SK-N-SH (cell line): ENCODE data around the gene CCDC50. TPM values are rescaled to one million over a fixed set of nuclear protein-coding genes. Genes with fewer than 3 reads are reported as not detected.

ENCODE experiments used
- CTCF ChIA-PET: fragments of 300-600, 350-600 bp; formaldehyde crosslinking; extraction: SDS; loops from one replicate; lab custom pipeline; 2021; lab: Yijun Ruan, JAX
- POLR2A ChIA-PET: fragments of 350-600 bp; sonication (Branson Sonifier 250); formaldehyde crosslinking; extraction: SDS; loops from one replicate; lab custom pipeline; 2020; ENCODE audit warnings: antibody characterized with exemption, inconsistent platforms; lab: Yijun Ruan, JAX
- DNase-seq: peaks from one replicate; pipeline ENCODE4 v3.0.0; 2012
- H2AFZ ChIP-seq: fragments of 200-600 bp; sonication (generic); 2 replicates; pipeline ENCODE4 v1.8.1; 2016; ENCODE audit warnings: antibody characterized with exemption, mild to moderate bottlenecking, low read depth
- H3F3A ChIP-seq: fragments of 200-600 bp; sonication (generic); replicated peaks from 2 replicates; pipeline ENCODE3; 2016; ENCODE audit warnings: antibody characterized with exemption, mild to moderate bottlenecking; ENCODE audit not compliant: insufficient read depth
- H3K27ac ChIP-seq, 2 experiments: fragments of 200-500 bp in 1 of 2; fragments of 200-600 bp in 1 of 2; sonication (Bioruptor generic) in 1 of 2; sonication (generic), shearing (Covaris generic) in 1 of 2; 2 replicates each; pipeline versions ENCODE4 v1.5.1 to v1.6.1; 2014 to 2016; ENCODE audit warnings: low read depth in 2 of 2, inconsistent platforms in 1 of 2, low read length in 1 of 2, mild to moderate bottlenecking in 1 of 2, mixed read lengths in 1 of 2
- H3K27me3 ChIP-seq: fragments of 200-600 bp; sonication (generic), shearing (Covaris generic); 2 replicates; pipeline ENCODE4 v1.6.1; 2016; ENCODE audit warnings: mixed run types; ENCODE audit not compliant: insufficient read depth
- H3K36me3 ChIP-seq, 2 experiments: fragments of 200-500 bp in 1 of 2; fragments of 200-600 bp in 1 of 2; sonication (Bioruptor generic) in 1 of 2; sonication (generic) in 1 of 2; replicated peaks in 1 of 2; 2 replicates each; pipeline versions ENCODE3 to v1.5.1; 2014 to 2016; ENCODE audit warnings: low read length in 1 of 2, mild to moderate bottlenecking in 1 of 2; ENCODE audit not compliant: insufficient read depth in 2 of 2, control insufficient read depth in 1 of 2
- H3K4me1 ChIP-seq, 2 experiments: fragments of 200-500 bp in 1 of 2; fragments of 200-600 bp in 1 of 2; sonication (Bioruptor generic) in 1 of 2; sonication (generic), shearing (Covaris generic) in 1 of 2; 2 replicates each; pipeline versions ENCODE4 v1.5.1 to v1.6.1; 2014 to 2016; ENCODE audit warnings: low read depth in 1 of 2, low read length in 1 of 2, mixed run types in 1 of 2; ENCODE audit not compliant: insufficient read depth in 2 of 2, control insufficient read depth in 1 of 2
- H3K4me2 ChIP-seq: fragments of 200-600 bp; sonication (generic), shearing (Covaris generic); 2 replicates; pipeline ENCODE4 v1.6.1; 2017; ENCODE audit warnings: mixed run types
- H3K4me3 ChIP-seq, 2 experiments: fragments of 200-500 bp in 1 of 2; fragments of 200-600 bp in 1 of 2; sonication (Bioruptor generic) in 1 of 2; sonication (generic), shearing (Covaris generic) in 1 of 2; 2 replicates each; pipeline versions ENCODE4 v1.5.1 to v1.8.1; 2014 to 2016; ENCODE audit warnings: low read depth in 2 of 2, inconsistent platforms in 1 of 2, low read length in 1 of 2, mild to moderate bottlenecking in 1 of 2, mixed read lengths in 1 of 2, moderate library complexity in 1 of 2
- H3K79me2 ChIP-seq: fragments of 200-600 bp; sonication (generic); 2 replicates; pipeline ENCODE4 v1.8.1; 2017; ENCODE audit warnings: mild to moderate bottlenecking; ENCODE audit not compliant: insufficient read depth
- H3K9ac ChIP-seq: fragments of 200-600 bp; sonication (generic); 2 replicates; pipeline ENCODE4 v1.6.1; 2017; ENCODE audit warnings: mixed run types
- H3K9me2 ChIP-seq: fragments of 200-600 bp; sonication (generic); 2 replicates; pipeline ENCODE4 v1.6.1; 2017; ENCODE audit warnings: mixed run types
- H3K9me3 ChIP-seq: fragments of 200-600 bp; sonication (generic); 2 replicates; pipeline ENCODE4 v1.6.1; 2017; ENCODE audit warnings: mixed run types, mild to moderate bottlenecking, moderate library complexity
- H4K20me1 ChIP-seq: fragments of 200-600 bp; sonication (generic); 2 replicates; pipeline ENCODE4 v1.6.1; 2017; ENCODE audit warnings: mild to moderate bottlenecking, mixed run types; ENCODE audit not compliant: insufficient read depth
- CHD2 ChIP-seq: fragments of 150-350 bp; IDR thresholded peaks from 2 replicates; pipeline ENCODE4 v1.6.1; 2018; ENCODE audit warnings: low read length; ENCODE audit not compliant: partially characterized antibody
- ELF1 ChIP-seq: IDR thresholded peaks from 2 replicates; pipeline ENCODE4 v1.4.0; 2012
- EP300 ChIP-seq, 2 experiments: IDR thresholded peaks; 2 replicates each; pipeline versions ENCODE4 v1.4.0 to v1.6.1; 2012; ENCODE audit warnings: borderline replicate concordance in 1 of 2, low read depth in 1 of 2, low read length in 1 of 2
- FOSL2 ChIP-seq: IDR thresholded peaks from 2 replicates; pipeline ENCODE4 v1.4.0; 2012; ENCODE audit warnings: low read depth, mild to moderate bottlenecking, moderate library complexity, borderline replicate concordance
- FOXJ3 ChIP-seq: sonication (generic); formaldehyde crosslinking; IDR thresholded peaks from 2 replicates; pipeline ENCODE4 v1.5.1; 2020; ENCODE audit warnings: mild to moderate bottlenecking, missing genetic modification reagents
- FOXM1 ChIP-seq: IDR thresholded peaks from 2 replicates; pipeline ENCODE4 v1.4.0; 2012; ENCODE audit warnings: low read depth, mild to moderate bottlenecking
- GATA2 ChIP-seq: sonication (generic); formaldehyde crosslinking; IDR thresholded peaks from 2 replicates; pipeline ENCODE4 v1.5.0; 2020; ENCODE audit warnings: mild to moderate bottlenecking, missing genetic modification reagents
- MEF2A ChIP-seq: IDR thresholded peaks from 2 replicates; pipeline ENCODE4 v1.4.0; 2012; ENCODE audit warnings: low read depth, borderline replicate concordance
- NFIC ChIP-seq: IDR thresholded peaks from 2 replicates; pipeline ENCODE4 v1.4.0; 2012; ENCODE audit warnings: borderline replicate concordance
- NRF1 ChIP-seq: IDR thresholded peaks from 2 replicates; pipeline ENCODE4 v1.6.1; 2012; ENCODE audit warnings: low read depth, mild to moderate bottlenecking, low read length
- RCOR1 ChIP-seq: fragments of 150-350 bp; IDR thresholded peaks from 2 replicates; pipeline ENCODE4 v1.6.1; 2017; ENCODE audit warnings: antibody characterized with exemption, low read length
- RFX5 ChIP-seq: IDR thresholded peaks from 2 replicates; pipeline ENCODE4 v1.6.1; 2012; ENCODE audit warnings: mild to moderate bottlenecking, improper control_type of control experiment, low read length
- SIN3A ChIP-seq: IDR thresholded peaks from 2 replicates; pipeline ENCODE4 v1.6.1; 2012; ENCODE audit warnings: low read depth, mild to moderate bottlenecking, low read length, moderate library complexity, borderline replicate concordance
- SMC3 ChIP-seq: IDR thresholded peaks from 2 replicates; pipeline ENCODE4 v1.6.1; 2012; ENCODE audit warnings: low read depth, low read length, improper control_type of control experiment
- TAF1 ChIP-seq: IDR thresholded peaks from 2 replicates; pipeline ENCODE4 v1.6.1; 2012; ENCODE audit warnings: low read depth, mild to moderate bottlenecking, low read length, moderate library complexity, borderline replicate concordance
- TEAD4 ChIP-seq: IDR thresholded peaks from 2 replicates; pipeline ENCODE4 v1.4.0; 2012; ENCODE audit warnings: mild to moderate bottlenecking, borderline replicate concordance; ENCODE audit not compliant: insufficient read depth
- YY1 ChIP-seq: IDR thresholded peaks from 2 replicates; pipeline ENCODE4 v1.4.0; 2012; ENCODE audit warnings: low read depth, mild to moderate bottlenecking
- WGBS: methylation state at CpG from one replicate; pipeline ENCODE4 v1.1.6; 2017; ENCODE audit warnings: low lambda C conversion rate; 5-methylcytosine and 5-hydroxymethylcytosine counted together
- polyA plus RNA-seq, 3 experiments: library from polyadenylated mRNA; depleted of rRNA; stranded (reverse); fragments of >200 nt; gene quantifications; 2 replicates each; pipeline ENCODE4 v1.2.3, GENCODE V29; 2012
- TF ChIP-seq, protein P1 (sequence below): IDR thresholded peaks from 2 replicates; pipeline ENCODE4 v1.4.0; 2012; ENCODE audit warnings: low read depth
- TF ChIP-seq, protein P2 (sequence below): fragments of 150-350 bp; IDR thresholded peaks from 2 replicates; pipeline ENCODE4 v1.6.1; 2016; ENCODE audit warnings: mild to moderate bottlenecking, low read depth, low read length
- TF ChIP-seq, protein P3 (sequence below): fragments of 200-600 bp; sonication (generic); IDR thresholded peaks from 2 replicates; pipeline ENCODE4 v1.6.1; 2017; ENCODE audit warnings: antibody characterized with exemption, mild to moderate bottlenecking, moderate library complexity
- TF ChIP-seq, protein P4 (sequence below): fragments of 150-350 bp; IDR thresholded peaks from 2 replicates; pipeline ENCODE4 v1.6.1; 2017; ENCODE audit warnings: antibody characterized with exemption, low read length, low read depth, borderline replicate concordance
- TF ChIP-seq, protein P5 (sequence below): IDR thresholded peaks from 2 replicates; pipeline ENCODE4 v1.4.0; 2012; ENCODE audit warnings: low read depth, borderline replicate concordance

The CCDC50 gene
- polyA plus RNA-seq, 1 of the 3 experiments (the other 2 are of a cell fraction), result 21.9 TPM

DNA sequence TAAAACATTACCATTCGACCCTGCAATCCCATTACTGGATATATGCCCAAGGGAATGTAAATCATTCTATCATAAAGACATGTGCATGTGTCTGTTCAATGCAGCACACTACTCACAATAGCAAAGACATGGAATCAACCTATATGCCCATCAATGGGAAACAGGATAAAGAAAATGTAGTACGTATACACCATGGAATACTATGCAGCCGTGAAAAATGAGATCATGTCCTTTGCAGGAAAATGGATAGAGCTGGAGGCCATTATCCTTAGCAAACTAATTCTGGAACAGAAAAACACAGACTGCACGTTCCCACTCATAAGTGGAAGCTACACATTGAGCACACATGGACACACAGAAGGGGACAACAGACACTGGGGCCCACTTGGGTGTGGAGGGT, 111.3 kb downstream of the CCDC50 start:
- WGBS, result 49% methylated on average over 4 of the region's 4 CpGs
- Histone ChIP-seq H3K9ac (no peak overlapping the region), H3F3A (no peaks in the 10 kb centered on the region)
- CTCF ChIA-PET, result interaction anchor here (0.6 kb wide), 1 partner anchor 49 kb away, joined by 3 read pairs; no protein-coding TSS in a partner anchor
- TF ChIP-seq CHD2, result no peak
- TF ChIP-seq GATA2 (CRISPR knock-in tag), result no peak
- no peak for TF ChIP-seq EP300 (IDR thresholded peaks at IDR 0.05; ENCODE audit: borderline replicate concordance in 1 of 2, low read depth in 1 of 2, low read length in 1 of 2)
- no peak for TF ChIP-seq TAF1
- TF ChIP-seq, protein P1, sequence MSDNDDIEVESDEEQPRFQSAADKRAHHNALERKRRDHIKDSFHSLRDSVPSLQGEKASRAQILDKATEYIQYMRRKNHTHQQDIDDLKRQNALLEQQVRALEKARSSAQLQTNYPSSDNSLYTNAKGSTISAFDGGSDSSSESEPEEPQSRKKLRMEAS, result no peak
- no peak for TF ChIP-seq NRF1
- TF ChIP-seq FOSL2, result no peak
- TF ChIP-seq, protein P2, sequence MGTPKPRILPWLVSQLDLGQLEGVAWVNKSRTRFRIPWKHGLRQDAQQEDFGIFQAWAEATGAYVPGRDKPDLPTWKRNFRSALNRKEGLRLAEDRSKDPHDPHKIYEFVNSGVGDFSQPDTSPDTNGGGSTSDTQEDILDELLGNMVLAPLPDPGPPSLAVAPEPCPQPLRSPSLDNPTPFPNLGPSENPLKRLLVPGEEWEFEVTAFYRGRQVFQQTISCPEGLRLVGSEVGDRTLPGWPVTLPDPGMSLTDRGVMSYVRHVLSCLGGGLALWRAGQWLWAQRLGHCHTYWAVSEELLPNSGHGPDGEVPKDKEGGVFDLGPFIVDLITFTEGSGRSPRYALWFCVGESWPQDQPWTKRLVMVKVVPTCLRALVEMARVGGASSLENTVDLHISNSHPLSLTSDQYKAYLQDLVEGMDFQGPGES, result no peak
- no peak for TF ChIP-seq TEAD4
- no peak for TF ChIP-seq FOXM1
- TF ChIP-seq SIN3A, result no peak
- TF ChIP-seq RCOR1, result no peak
- TF ChIP-seq, all 33 proteins: peak for 0
- Histone ChIP-seq H3K9me2 (no peaks in the 10 kb centered on the region), H3K4me2 (no peak overlapping the region), H4K20me1 (no peaks in the 10 kb centered on the region), H3K27me3 (no peaks in the 10 kb centered on the region), H2AFZ (no peak overlapping the region), H3K9me3 (no peaks in the 10 kb centered on the region), H3K79me2 (no peaks in the 10 kb centered on the region), H3K36me3 (peaks cover 0 to 6% of the 10 kb centered on the region in 2 experiments), H3K27ac (no peak overlapping the region), H3K4me3 (no peak overlapping the region), H3K4me1 (no peaks in the 10 kb centered on the region)
- POLR2A ChIA-PET, result no interaction called here
- no peak for DNase-seq

DNA sequence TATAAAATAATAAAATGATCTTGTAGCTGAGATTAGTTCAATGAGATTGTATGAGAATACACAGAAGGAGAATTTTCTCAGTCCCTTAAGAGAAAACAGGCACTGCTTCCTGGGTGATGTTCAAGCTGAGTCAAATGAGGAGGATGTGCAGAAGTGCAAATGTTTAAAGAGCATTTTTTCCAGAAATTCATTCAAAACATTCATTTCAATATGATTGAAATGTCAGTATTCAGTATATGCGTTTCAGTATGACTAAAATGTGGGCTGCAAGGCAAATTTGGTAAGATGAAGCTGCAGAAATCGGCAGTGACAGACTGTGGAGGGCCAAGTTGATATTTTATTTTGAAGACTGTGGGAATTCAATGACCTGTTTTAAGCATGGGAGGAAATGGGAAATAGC, 112.5 kb downstream of the CCDC50 start:
- CTCF ChIA-PET, result no interaction called here

More for the DNA sequence above, 112.5 kb downstream of the CCDC50 start:
- Histone ChIP-seq H3K79me2 (no peaks in the 10 kb centered on the region), H3K27me3 (no peaks in the 10 kb centered on the region), H3K4me1 (no peaks in the 10 kb centered on the region), H3K9me3 (no peaks in the 10 kb centered on the region), H4K20me1 (no peaks in the 10 kb centered on the region), H3K36me3 (peaks cover 0 to 6% of the 10 kb centered on the region in 2 experiments), H3F3A (no peaks in the 10 kb centered on the region), H3K9me2 (no peaks in the 10 kb centered on the region), H2AFZ (no peak overlapping the region), H3K9ac (no peak overlapping the region), H3K4me2 (no peak overlapping the region), H3K27ac (no peak overlapping the region), H3K4me3 (no peak overlapping the region)
- WGBS, result 34% methylated on average over 2 of the region's 2 CpGs
- DNase-seq, result no peak
- POLR2A ChIA-PET, result no interaction called here
- TF ChIP-seq ELF1 (no peak), NFIC (no peak), YY1 (no peak), FOXJ3 (CRISPR knock-in tag) (no peak), TEAD4 (no peak), EP300 (IDR thresholded peaks at IDR 0.05; ENCODE audit: borderline replicate concordance in 1 of 2, low read depth in 1 of 2, low read length in 1 of 2) (no peak), SMC3 (no peak), RFX5 (no peak), MEF2A (no peak)
- TF ChIP-seq, protein P3, sequence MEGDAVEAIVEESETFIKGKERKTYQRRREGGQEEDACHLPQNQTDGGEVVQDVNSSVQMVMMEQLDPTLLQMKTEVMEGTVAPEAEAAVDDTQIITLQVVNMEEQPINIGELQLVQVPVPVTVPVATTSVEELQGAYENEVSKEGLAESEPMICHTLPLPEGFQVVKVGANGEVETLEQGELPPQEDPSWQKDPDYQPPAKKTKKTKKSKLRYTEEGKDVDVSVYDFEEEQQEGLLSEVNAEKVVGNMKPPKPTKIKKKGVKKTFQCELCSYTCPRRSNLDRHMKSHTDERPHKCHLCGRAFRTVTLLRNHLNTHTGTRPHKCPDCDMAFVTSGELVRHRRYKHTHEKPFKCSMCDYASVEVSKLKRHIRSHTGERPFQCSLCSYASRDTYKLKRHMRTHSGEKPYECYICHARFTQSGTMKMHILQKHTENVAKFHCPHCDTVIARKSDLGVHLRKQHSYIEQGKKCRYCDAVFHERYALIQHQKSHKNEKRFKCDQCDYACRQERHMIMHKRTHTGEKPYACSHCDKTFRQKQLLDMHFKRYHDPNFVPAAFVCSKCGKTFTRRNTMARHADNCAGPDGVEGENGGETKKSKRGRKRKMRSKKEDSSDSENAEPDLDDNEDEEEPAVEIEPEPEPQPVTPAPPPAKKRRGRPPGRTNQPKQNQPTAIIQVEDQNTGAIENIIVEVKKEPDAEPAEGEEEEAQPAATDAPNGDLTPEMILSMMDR, result no peak
- TF ChIP-seq, protein P1, result no peak
- TF ChIP-seq, protein P4, sequence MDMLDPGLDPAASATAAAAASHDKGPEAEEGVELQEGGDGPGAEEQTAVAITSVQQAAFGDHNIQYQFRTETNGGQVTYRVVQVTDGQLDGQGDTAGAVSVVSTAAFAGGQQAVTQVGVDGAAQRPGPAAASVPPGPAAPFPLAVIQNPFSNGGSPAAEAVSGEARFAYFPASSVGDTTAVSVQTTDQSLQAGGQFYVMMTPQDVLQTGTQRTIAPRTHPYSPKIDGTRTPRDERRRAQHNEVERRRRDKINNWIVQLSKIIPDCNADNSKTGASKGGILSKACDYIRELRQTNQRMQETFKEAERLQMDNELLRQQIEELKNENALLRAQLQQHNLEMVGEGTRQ, result no peak
- TF ChIP-seq, protein P2, result no peak
- TF ChIP-seq, protein P5, sequence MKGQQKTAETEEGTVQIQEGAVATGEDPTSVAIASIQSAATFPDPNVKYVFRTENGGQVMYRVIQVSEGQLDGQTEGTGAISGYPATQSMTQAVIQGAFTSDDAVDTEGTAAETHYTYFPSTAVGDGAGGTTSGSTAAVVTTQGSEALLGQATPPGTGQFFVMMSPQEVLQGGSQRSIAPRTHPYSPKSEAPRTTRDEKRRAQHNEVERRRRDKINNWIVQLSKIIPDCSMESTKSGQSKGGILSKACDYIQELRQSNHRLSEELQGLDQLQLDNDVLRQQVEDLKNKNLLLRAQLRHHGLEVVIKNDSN, result no peak
